HG03469 (cell line): Measurements from ENCODE around the gene CHPF2.

Source experiments
- ATAC-seq: cut with Tn5 transposase; IDR thresholded peaks from one replicate; pipeline ENCODE4 v1.9.1; 2021; ENCODE audit warnings: mild to moderate bottlenecking, moderate library complexity, moderate number of reproducible peaks; ENCODE audit not compliant: unreplicated experiment

Gene CHPF2

DNA sequence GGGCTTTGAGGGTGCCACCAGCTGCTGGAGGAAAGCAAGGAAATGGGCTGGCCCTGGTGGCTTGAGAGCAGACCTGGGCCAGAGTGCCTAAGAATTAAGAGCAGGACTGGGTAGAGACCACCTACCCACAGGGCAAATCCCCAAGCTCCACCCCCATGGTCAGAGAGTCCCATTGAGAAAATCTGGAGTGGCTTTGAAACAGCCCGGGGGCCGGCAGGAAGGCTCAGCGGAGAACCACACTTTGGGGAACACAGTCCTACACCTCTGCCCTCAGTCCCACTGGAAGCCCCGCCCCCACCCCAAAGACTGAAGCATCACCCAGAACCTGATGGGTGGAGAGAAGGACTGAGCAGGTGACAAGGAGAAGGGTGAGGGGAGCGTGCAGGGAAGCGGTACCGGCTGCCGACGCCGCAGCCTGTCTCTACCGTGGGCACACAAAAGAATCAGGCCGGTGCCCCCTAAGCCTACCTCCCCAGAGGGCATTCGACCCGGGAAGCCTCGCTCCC lies 12.6 kb downstream of the CHPF2 start:
- no peak for ATAC-seq

DNA sequence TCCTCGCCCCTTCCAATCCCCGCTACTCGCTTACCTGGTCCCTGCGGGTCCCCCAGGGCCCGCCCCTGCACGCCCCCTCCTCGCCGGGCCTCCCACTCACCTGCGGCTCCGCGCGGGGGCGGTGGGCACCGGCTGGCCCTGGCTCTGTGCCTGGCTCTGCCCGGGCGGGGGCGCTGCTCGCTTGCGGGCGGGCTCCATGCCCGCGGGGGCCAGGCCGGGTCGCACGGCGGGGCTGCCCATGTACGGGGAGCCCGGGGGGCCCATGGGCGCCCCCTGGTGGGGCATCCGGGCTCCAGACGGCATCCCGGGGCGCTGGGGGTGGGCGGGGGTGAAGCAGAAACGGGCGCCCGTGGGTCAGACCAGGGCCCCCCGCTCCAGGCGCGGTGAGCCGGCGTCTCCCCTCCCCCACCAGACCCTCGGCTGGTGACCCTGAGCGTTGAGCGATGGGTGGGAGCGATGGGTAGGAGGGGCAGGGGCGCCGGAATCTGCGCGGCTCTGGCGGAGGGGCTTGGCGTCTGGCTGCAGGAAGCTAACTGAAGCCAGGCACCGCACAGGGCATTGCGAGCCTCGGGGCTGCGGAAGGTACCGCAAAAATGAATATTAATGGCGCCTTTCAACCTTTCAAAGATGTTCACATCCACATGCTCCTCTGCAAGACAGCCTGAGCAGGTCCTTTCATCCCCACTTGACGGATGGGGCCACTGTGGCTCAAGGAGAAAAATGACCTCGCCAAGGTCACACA lies 13.2 kb downstream of the CHPF2 start:
- ATAC-seq: no peak

DNA sequence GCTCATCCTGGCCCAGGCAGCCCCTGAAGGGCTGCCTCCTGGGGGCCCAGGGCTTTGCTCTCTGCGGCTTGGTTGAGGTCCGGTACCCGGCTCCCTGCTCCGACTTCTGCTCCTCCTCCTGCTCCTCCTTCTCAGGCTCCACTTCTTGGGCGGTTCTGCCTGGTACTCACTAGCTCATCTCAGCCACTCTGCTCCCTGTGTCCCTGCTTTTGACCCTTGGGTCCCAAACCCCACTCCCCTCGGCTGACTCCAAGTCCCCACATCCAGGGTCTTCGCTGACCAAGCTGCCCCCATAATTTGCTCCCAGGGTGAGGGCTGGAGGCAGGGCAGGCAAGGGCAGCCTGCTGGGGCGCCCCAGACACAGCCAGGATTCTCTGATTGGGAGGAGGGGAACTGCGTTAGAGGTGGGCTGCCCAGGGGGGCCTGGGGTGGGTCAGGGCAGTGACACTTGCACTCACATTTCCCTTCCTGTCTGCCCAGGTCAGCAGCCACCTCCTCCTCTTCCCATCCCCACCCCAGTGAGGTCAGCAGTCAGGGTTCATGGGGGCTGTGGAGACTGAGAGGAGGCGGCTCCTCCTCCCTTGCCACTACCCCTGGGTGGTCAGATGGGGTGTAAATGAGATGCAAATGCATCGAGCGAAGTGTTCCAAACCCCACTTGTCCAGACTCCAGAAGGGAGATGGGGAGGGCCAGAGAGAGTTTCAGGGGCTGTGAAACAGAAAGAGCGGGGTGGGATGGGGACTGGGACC lies 14.0 kb downstream of the CHPF2 start:
- ATAC-seq: no peak

DNA sequence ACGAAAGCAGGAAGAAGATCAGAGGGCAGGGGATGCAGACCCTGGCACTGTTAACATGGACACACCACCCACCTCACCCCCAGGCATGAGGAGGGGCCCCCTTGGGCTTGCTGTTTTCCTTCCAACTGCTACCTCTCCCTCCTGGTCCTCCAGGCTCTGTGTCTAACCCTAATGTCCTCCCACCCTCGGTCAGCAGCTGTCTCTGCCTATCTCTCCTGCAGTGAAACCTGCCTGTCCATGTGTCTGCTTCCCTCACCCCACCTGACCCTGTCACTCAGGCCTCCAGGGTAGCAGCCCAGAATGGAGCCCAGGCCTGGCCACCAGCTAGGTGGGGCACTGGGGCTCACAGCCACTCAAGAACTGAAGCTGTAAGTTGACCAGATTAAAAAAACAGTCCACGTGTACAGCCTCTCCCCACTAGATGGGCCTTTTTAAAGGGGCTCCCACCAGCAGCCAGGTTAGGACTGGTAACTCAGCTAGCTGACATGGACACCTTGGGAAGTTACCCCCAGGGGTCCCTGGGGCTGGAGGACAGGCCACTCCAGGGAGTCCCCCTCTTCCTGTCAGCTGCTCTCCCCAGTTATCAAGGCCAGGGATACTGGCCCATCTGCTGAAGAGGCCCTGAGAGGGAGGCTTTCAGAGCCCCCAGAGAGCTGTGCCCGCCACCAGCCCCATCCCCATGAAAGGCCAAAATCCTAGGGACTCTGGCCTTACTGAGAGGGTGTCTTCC lies 14.7 kb downstream of the CHPF2 start:
- no peak for ATAC-seq

DNA sequence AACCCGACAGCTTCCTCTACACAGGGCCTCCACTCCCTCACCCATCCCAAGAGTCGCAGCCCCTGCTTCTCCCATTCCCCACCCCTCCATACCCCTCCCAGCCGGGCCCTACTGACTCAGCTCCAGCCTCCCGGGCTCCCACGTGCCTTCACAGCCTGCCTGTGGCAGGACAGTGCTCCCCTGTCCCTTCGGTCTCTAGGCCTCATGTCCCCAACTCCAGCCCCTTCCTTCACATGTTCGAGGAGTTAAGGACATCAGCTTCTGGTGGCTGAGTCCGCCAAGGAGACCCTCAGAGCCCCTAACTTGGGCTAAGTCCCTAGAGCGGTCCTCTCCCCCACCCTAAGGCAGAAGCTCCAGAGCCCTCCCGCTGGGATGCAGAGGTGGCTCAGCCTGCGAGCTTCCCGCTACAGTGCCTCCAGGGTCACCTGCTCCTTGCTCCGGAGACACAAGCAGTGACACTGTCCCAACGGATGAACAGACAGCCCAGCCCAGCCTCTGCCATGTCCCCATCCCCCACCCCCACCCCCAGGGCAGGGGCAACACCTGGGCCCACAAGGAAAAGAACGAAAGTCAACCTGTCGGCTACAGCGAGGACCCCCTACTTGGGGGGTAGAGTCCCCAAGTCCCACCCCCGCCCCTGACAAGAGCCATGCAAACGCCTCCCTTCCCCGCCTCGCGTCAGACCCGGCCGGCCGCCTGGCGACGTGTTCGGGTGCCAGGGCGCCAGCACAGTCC lies 15.5 kb downstream of the CHPF2 start:
- ATAC-seq: no peak

DNA sequence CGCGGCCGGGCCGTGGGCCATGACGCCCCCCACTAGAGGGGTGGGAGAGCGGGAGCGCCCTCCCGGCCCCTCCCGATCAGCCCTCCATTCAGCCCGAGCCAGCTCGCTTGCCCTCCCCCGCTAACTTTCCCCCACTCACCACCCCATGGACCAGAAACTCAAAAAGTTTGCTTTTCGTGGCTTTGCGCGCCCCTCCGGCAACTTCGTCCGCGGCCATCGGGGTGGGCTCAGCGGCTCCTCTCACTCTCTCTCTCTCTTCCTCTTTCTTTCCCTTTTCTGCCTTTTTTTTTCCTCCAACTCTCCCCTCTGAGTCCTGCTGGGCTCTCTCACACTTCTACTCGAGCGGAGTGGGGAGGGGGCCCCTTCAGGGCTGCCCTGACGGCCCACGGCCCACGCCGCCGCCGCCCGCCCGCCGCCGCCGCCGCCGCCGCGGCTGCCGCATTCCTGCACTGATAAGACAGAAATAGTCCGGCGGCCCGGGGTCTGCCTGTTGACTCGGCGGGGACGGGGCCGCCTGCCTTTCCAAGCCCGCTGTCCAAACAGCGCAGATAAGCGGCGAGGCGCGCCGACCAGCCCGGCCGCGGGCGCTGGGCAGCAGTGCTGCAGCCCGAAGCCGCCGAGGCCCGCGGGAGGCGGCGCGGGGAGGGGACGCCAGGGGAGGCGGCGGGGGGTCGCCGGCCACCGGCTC lies 16.2 kb downstream of the CHPF2 start, which contains the start of gene SMARCD3:
SMARCD3 (minus strand) TSS at position 349 of the 688 bp plus-strand sequence; CDS start at position 217, 132 bp downstream.
- ATAC-seq: no peak

DNA sequence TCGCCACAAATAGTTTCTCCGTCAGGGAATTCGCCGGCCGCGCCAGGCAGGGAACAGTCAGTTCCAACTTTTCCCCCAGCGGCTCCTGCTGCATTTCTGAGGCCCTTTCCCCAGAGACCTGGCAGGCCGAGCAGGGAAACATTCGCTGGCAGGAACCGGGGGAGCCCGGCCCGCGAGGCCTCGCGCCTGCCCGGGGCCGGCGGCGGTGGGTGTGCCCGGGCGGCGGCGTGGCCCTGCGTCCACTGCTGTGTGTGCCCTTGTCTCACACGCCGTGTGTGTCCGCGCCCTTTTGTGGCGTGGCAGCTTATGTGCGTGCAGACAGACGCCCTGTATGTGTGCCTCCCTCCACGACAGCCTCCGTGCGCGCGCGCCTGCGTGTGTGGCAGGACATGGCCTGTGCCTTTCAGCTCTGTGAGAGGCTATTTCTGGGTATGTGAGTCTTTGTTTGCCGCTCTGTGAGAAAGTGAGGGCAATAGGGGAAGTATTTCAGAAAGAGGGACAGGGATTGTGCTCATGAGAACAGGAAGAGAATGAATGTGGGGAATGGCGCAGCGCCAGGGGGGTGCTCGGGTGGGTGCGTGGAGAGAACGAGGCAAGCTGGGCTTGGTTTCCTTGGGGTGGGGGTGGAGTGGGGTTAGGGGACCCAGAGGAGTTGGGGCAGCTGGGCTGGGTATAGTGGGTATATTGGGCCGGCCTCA lies 16.9 kb downstream of the CHPF2 start:
- no peak for ATAC-seq

DNA sequence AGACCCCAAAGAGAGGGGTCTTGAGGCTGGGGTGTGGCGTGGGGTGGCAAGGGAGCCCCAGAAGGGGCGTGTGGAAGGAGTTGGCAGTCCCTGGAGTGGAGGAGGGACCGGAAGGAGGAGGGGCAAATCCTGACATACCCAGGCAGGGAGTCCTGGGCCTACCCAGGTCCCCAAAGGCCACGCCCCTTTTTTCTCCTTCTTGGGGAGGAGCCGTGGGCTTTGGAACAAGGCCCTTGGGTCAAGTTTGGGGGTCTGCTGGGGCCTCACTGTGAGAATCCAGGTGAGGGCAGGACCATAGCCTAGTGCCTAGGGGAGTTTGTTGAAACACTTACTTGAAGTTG lies 17.4 kb downstream of the CHPF2 start:
- no peak for ATAC-seq

DNA sequence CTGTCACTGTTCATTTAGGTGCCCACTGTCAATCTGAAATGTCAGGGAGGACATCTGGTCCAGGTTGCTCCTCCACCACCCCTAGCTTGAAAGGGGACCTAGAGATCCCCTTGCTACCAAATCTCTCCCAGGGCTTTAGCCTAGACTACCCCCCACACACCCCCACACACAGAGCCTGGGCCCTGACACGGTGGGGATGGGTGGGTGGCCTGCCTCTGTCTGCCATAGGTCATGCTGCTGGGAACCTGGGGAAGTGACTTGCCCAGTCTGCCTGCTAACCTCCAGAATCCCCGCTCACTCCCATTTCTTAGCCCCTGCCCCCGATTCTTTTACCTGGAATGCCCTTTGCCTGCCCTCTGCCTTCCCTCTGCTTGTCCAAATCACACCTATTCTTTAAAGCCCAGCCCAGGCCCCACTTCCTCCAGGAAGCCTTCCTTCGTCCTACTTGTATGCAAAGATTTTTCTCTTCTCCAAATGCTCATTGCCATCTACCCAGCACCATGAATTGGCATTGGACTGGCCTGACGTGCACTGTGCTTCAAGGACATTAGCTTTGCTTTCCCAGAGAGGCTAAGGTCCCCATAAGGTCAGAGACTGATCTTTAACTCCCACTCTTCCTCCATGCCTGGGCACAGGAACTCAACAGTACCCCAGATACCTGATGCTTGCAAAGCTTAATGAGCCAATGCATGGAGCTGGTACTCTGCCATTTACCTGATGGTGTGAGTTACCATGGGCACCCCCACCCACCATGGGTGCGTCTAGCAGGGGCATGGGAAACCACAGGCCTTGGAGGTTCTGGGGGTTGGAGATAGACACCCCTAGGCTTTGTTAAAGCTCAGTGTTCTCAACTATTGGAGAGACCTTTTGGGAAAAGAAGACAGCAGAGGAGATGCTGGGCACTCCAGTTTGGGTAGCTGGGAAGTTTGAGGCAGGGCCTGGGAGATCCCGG lies 18.2 kb downstream of the CHPF2 start:
- ATAC-seq: no peak

DNA sequence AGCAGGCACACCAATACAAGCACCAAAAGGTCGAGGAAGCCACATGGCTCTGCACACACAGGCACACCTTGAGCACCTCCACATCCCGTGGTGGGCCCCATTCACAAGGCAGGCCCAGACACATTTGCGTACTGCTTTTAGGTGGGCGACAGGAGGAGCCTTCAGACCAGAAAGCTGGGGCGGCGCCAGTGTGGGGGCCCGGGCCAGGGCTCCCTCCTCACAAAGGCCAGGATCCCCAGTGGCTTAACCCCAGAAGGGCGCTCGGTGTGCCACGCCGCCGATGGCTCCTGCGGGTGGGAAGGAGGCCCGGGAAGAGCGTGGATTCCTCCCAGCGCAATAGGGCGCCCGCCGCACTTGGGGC lies 19.0 kb downstream of the CHPF2 start:
- no peak for ATAC-seq

DNA sequence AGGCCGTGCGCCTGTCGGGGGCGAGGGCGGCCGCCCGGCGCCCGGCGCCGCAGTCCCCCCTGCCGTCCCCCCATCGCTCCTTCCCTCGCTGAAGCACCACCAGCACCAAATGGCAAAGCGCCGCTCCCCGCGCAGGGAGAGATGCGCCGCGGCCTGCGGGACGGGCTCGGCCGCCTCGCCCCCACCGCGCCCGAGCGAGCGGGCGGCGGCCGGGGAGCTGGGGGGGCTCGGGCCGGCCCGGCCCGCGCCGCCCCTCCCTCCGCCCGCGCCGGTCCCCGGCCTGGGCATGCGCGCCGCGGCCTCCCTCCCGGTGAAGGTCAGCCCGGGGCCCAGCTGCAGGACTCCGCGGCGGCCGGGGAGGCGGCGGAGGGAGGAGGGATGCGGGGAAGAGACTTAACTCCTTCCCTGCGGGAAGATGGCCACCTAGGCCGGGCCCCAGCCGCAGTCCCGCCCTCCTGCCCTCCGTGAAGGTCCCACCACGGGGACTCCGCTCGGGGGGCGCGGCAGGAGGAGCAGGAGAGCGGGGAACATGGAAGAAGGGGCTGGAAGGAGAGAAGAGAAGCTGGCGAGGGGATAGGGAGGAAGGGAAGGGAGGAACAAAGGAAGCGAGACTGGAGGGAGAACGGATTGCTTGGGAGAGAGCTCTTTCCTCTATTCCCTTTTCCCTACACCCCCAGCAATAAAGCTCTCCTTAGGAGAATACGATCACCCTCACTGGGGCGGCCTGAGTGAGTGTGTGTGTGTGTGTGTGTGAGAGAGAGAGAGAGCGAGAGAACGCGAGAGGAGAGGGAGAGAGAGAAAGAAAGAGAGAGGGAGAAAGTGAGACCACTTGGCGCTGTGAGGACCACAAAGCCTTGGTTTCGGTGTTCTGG lies 19.6 kb downstream of the CHPF2 start:
- ATAC-seq: no peak

DNA sequence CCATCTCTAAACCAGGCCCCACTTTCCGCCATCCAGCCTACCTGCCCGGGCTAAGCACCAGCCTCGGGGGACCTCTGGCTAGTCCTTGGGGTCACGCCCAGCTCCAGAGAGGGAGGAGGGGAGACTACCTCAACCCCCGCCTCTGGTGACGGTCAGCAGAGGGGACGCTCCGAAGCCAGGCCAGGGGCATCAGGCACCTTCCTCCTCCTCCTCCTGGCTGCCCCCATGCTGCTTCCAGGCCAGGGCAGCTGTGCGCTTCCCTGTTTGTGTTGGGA lies 20.2 kb downstream of the CHPF2 start:
- ATAC-seq: no peak

DNA sequence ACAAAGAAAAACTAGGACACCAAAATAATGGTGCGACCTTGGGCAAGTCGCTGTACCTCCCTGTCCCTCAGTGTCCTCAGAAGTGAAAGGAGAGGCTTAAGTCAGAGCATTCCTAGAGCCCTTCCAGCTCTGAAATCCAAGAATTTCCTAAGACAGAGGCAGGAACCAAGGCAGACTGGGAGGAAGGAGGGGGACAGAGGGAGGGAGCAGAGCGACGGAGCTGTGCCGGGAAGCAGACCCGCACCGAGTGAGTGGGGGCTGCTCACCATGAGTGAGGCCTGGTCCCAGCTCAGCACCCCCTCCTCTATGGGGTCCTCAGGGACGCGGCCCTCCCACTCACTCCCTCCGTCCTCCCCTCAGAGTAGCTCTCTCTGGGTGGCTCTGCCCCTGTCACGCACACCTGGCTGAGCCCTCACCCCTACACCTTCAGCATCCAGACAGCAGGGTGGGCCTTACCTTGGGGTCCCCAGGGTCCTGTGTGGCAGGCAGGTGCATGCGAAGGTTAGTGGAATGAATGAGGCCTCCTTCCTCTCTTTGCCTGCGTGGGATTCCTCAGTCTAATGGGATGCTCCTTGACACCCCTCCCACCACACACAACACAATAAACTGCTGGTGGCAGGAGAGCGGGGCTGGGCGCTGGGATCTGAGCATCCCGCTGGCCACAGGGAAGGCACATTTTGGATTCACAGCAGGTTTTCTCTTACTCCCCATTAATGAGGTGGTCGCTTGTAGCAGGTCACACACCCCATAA lies 20.9 kb downstream of the CHPF2 start:
- ATAC-seq: no peak

DNA sequence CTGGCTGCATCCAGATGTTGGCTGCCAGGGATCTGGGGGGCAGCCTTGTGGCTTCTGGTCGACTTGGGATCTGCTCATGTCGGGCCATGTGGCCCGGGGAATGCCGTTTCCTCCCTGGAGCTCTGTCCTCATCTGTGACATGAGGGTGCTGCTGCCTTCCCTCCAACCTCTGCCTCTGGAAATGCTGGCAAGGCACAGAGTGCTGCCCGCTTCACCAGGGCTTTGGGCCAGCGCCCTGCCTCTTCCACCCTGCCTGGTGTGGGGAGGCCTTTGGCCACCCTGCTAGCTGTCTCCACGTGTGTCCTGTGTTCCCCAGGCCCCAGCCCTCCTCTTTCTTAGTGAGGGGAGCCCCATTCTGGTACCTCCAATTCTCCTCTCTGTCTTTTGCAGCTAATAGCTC lies 22.0 kb downstream of the CHPF2 start:
- ATAC-seq: no peak

DNA sequence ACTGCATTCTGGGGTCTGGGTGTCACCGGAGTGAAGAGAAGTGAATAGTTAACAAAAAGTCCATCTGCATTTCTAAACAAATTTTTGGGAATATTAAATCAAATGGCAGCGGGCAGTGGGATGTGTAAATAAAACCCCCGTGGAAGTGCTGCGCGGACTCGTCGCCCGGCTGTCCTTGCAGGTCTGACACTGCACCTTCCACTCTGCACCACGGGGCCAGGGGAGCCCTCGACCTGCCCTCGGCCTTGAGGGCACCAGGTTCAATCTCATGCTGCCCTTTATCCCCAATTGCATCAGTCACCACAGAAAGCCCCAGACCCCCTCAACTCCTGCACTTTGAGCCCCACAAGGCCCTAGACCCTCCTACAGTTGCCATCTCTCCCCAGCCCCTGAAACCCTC lies 22.6 kb downstream of the CHPF2 start:
- ATAC-seq: no peak

DNA sequence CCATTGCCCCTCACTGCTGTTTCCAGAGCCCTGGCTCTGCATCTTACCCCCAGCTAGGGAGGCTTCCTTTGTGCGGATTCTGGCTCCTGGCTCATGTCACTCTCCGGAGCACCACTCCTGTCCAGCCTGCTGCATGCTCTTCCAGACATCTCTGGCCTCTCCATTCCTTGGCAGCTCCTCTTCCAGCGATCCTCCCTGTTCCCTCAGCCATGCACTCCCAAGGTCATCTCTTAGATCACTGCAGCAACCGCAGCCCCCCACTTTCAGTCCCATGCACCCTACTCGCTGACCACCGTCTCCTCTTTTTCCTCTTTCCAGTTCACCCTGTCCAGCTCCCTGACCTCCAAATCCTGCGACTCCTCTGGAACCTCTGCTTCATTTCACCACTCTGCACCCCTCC lies 23.1 kb downstream of the CHPF2 start:
- no peak for ATAC-seq

DNA sequence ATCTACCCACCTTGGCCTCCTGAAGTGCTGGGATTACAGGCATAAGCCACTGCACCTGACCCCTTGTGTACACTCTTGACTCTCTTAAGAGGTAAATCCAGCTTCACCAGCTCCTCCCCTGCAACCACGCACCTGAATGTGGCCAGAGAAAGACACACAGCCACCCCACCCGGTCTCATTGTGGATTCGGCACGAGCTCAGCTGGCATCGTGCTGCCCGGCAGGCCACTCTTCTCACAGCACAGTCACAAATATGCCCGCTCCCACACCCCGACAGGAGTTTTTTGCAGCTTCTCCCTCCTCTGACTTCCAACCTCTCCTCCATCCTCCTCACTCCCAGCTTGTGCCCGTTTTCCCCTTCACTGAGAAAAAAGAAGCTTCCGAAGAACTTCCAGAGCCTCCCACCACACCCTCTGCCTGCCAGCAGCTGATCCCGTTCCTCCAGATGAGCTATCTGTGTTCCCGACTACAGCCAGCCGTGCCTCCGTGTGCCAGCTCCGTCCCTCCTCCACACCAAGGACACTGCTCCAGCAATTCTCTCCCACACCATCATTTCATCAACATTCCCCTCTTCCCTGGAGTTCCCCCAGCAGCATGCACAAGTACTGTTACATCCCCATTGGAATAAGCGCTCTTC lies 24.2 kb downstream of the CHPF2 start:
- ATAC-seq: no peak
